Hepatocyte (in vitro differentiated cells): ENCODE results near the gene ASB3.

Experiments
- EZH2phosphoT487 ChIP-seq: fragments of 200-600 bp; sonication (generic); IDR thresholded peaks from one replicate; pipeline ENCODE4 v1.6.1; 2018; ENCODE audit warnings: antibody characterized with exemption, mild to moderate bottlenecking, low read depth, moderate library complexity; ENCODE audit not compliant: unreplicated experiment, severe bottlenecking
- TF ChIP-seq, protein P1 (sequence below): fragments of 200-600 bp; sonication (generic); IDR thresholded peaks from 2 replicates; pipeline ENCODE4 v1.5.1; 2016; ENCODE audit warnings: antibody characterized with exemption, mild to moderate bottlenecking; ENCODE audit not compliant: poor library complexity

DNA sequence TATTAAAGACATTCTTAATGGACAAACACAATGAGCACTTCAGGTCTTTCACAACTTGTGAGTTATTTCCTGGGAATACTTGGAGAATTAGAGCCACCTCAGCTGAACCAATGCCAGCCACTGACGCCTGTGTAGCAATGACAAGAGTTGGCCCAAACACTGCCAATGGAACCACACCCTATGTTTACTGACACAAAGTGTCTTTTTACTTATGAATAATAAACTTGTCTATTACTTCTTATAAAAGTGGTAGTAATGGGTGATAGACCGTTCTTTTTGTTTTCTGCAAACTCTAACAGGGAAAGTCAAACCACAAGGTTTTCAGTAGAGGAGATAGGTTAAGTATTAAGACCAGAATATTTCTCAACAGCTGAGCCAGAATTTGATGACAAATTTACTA, 31.6 kb downstream of the ASB3 start:
- TF ChIP-seq, protein P1, sequence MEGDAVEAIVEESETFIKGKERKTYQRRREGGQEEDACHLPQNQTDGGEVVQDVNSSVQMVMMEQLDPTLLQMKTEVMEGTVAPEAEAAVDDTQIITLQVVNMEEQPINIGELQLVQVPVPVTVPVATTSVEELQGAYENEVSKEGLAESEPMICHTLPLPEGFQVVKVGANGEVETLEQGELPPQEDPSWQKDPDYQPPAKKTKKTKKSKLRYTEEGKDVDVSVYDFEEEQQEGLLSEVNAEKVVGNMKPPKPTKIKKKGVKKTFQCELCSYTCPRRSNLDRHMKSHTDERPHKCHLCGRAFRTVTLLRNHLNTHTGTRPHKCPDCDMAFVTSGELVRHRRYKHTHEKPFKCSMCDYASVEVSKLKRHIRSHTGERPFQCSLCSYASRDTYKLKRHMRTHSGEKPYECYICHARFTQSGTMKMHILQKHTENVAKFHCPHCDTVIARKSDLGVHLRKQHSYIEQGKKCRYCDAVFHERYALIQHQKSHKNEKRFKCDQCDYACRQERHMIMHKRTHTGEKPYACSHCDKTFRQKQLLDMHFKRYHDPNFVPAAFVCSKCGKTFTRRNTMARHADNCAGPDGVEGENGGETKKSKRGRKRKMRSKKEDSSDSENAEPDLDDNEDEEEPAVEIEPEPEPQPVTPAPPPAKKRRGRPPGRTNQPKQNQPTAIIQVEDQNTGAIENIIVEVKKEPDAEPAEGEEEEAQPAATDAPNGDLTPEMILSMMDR, result no peak
- TF ChIP-seq EZH2phosphoT487, result no peak
